ENCODE measurements around the gene ICA1. TPM values are rescaled to one million over a fixed set of nuclear protein-coding genes. Genes with fewer than 3 reads are reported as not detected.

Gene ICA1
- total RNA-seq: 10 to 100 TPM; 25.3 to 54.6 TPM
- polyA plus RNA-seq: 10 to 100 TPM; 16.5 to 36.4 TPM
- long read RNA-seq, donor 1, partial matches to known transcripts: 0 of 2 reads
- long read RNA-seq, donor 1, other reads (novel, unspliced or antisense): 0 of 2 reads
- long read RNA-seq, donor 2, partial matches to known transcripts: 0 of 1 reads
- long read RNA-seq, donor 2, other reads (novel, unspliced or antisense): 0 of 1 reads
- long read RNA-seq, donor 3: 0 reads
- long read RNA-seq, donor 4, partial matches to known transcripts: 0 of 1 reads
- long read RNA-seq, donor 4, other reads (novel, unspliced or antisense): 0 of 1 reads
- long read RNA-seq, donor 5, partial matches to known transcripts: 17 of 36 reads
- long read RNA-seq, donor 5, other reads (novel, unspliced or antisense): 14 of 36 reads

GRCh38 chr7:8261711-8262695, at the start of gene ICA1:
Gene ICA1 (minus strand): TSS chr7:8262167. CDS start chr7:8235926, 26,241 bp downstream.
- no peaks in the 10 kb centered on the region for H3K9me3 ChIP-seq (ENCODE audit: control insufficient read depth in 4 of 4, insufficient read depth in 3 of 4, low read length in 3 of 4)
- H3K9ac ChIP-seq (ENCODE audit: insufficient read depth in 1 of 2, low read length in 2 of 2): peak within 1 kb of the TSS; percentile 61 to 88
- WGBS, 2 donors: 1% methylated on average over 72 to 109 of the region's 109 CpGs
- ATAC-seq (ENCODE audit: insufficient read depth, low FRiP score) (peak; percentile 88), DNase-seq (peak; percentile 52 to 71 (median 69))
- peaks cover 0 to 6% (median 2%) of the 10 kb centered on the region in 5 donors for H3K4me1 ChIP-seq (ENCODE audit: control insufficient read depth in 5 of 5, insufficient read depth in 5 of 5, low read length in 5 of 5)
- H3K4me3 ChIP-seq: peak within 1 kb of the TSS; percentile 81
- peak within 1 kb of the TSS; percentile 95 to 98 for H3K27ac ChIP-seq (ENCODE audit: low read depth in 1 of 2, low read length in 1 of 2)
- TF ChIP-seq CTCF (IDR thresholded peaks at IDR 0.05; ENCODE audit: control extremely low read depth, extremely low read depth): no peak
- no peaks in the 10 kb centered on the region for H3K36me3 ChIP-seq (ENCODE audit: control insufficient read depth in 4 of 4, insufficient read depth in 4 of 4, low read length in 4 of 4)
- H3K27me3 ChIP-seq (ENCODE audit: control insufficient read depth in 3 of 3, insufficient read depth in 3 of 3, low read length in 2 of 3): peaks cover 0 to 34% (median 10%) of the 10 kb centered on the region in 3 donors

GRCh38 chr7:8310876-8311275, 48.9 kb upstream of the ICA1 start:
- no peak for ATAC-seq (ENCODE audit: insufficient read depth, low FRiP score)

More at GRCh38 chr7:8310876-8311275, 48.9 kb upstream of the ICA1 start:
- H3K27ac ChIP-seq (ENCODE audit: low read depth in 1 of 2, low read length in 1 of 2): no peak overlapping the region
- no peaks in the 10 kb centered on the region for H3K36me3 ChIP-seq (ENCODE audit: control insufficient read depth in 4 of 4, insufficient read depth in 4 of 4, low read length in 4 of 4)
- H3K4me3 ChIP-seq: no peak overlapping the region
- H3K9ac ChIP-seq (ENCODE audit: insufficient read depth in 1 of 2, low read length in 2 of 2): no peak overlapping the region
- peaks cover 0 to 7% (median 3%) of the 10 kb centered on the region in 4 donors for H3K9me3 ChIP-seq (ENCODE audit: control insufficient read depth in 4 of 4, insufficient read depth in 3 of 4, low read length in 3 of 4)
- H3K4me1 ChIP-seq (ENCODE audit: control insufficient read depth in 5 of 5, insufficient read depth in 5 of 5, low read length in 5 of 5): no peaks in the 10 kb centered on the region
- no peak for DNase-seq
- no peak for TF ChIP-seq CTCF (IDR thresholded peaks at IDR 0.05; ENCODE audit: control extremely low read depth, extremely low read depth)
- 92 to 97% methylated on average over 1 of the region's 1 CpG for whole genome bisulfite sequencing, 2 donors
- H3K27me3 ChIP-seq (ENCODE audit: control insufficient read depth in 3 of 3, insufficient read depth in 3 of 3, low read length in 2 of 3): no peaks in the 10 kb centered on the region
